Endometrium (tissue), 2 donors: Measurements from ENCODE around the gene ADK.

Experiments used
- FAIRE-seq: peaks from 2 replicates; lab custom pipeline; 2012; peaks lifted over from hg19 to GRCh38; lab: Jason Lieb, UNC
- donor health status: control.
- donor health status: control.

ADK gene

GRCh38 chr10:74620626-74621025 is 469.6 kb downstream of the ADK start:
- FAIRE-seq, result no peak

DNA sequence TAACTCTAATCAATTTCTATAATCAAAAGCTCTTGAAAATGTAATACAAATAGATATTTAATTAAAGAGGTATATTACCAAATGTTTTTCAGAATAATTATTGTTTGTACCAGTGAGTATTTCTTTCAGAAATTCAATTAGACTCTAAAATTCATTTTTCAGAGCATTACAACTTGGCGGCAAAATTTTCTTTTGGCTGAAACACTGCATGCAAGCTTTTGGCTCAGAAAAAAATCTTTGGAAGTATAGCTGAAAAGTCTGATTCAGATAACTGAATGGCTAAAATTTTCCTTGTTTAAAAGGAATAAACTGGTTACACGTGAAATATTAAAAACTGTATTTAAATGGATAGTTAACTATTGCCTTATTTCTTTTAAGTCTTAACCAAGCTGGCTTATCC is 472.8 kb downstream of the ADK start:
- FAIRE-seq, result no peak

DNA sequence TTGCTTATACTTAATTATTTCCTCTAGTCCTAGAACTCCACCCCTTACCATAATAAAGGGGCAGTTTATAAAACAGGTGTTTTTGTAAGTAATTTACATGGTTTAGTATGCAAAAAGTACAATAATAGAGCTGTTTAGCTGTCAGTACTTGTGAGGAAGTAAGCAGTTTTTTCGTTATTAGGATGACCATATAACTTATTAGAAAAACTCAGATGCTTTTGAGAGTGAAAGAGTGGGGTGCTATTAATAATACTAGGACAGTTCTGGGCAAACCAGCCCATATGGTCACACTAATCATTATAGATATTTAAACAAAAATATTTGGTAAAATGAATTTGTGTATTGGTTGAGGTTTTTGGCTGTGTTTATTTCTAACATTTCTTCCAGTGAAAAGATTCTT is 473.5 kb downstream of the ADK start:
- no peak for FAIRE-seq

DNA sequence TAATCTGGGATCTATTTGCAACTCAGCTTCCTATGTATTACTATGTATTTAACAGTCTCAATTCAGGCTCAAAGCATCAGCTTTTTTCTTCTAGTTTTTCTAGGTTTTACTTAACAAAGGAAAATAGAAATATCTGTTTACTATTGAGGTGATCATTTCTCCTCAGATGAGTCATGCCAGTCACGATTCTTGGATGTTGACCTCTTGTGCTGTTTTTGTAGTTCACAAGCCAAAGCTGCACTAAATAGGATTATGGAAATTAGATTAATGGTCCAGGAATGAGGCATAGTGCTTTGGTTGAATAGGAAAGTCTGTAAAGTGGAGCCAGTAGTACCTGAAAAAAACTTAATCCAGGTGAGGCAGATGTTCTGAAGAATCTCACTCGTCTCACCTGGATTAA is 477.1 kb downstream of the ADK start:
- no peak for FAIRE-seq

DNA sequence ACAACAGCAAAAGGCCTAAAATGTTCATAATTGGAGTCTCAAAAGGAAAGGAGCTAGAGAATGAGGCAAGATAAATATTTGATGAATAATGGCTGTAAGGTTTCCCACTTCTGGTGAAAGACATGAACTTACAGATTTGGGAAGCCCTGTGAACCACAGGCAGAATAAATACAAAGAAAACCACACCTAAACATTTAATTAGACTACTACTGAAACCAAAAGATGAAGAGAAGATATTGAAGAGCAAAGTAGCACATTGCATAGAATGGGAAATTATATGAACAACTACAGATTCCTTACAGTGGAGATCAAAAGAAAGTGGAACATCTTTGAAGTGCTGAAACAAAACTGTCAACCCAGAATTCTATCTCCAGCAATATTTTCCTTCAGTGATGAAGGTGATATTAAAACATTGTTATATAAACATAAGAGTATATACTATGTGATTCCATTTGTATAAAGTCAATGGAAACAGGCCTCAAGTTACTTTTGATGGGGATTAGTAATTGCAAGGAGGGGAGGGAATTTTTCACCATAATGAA is 484.0 kb downstream of the ADK start:
- FAIRE-seq, result no peak

GRCh38 chr10:74635655-74636054 is 484.6 kb downstream of the ADK start:
- FAIRE-seq, result no peak

- FAIRE-seq, result no peak
Measured at GRCh38 chr10:74637685-74638084, 486.7 kb downstream of the ADK start.

DNA sequence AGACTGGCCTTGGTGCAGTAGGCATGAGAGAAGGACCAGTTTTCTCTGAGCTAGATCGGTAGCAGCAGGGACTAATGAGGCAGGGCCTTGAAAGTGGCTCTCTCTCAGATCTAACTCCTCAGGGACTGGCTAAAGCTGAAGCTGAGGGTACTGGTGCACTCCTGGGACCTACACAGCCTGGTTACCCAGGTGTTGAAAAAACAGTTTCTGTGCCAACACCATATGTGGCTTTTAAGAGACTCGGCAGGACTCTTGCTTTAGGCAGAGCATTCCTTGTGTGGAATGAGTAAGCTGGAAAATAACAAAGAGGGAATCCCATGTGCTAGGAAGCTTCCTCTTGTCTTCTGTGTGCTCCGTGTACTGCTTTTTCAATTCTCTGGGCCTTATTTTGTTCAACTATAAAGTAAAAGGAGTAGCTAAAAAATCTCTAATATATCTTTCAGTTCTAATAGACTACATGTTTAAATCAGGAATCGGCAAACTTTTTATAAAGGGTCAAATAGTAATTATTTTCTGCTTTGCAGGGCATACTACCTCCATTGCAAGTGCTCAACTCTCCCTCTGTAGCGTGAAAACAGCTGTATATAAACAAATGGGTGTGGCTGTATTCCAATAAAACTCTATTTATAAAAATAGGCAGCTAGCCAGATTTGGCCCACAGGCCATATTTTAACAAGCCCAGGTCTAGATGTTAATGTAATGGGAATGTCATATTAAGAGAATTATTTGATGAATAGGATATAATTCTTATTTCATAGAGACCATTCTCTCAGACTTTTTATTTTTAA is 489.3 kb downstream of the ADK start:
- no peak for FAIRE-seq

- no peak for FAIRE-seq
Measured at GRCh38 chr10:74641659-74642058, 490.6 kb downstream of the ADK start.

DNA sequence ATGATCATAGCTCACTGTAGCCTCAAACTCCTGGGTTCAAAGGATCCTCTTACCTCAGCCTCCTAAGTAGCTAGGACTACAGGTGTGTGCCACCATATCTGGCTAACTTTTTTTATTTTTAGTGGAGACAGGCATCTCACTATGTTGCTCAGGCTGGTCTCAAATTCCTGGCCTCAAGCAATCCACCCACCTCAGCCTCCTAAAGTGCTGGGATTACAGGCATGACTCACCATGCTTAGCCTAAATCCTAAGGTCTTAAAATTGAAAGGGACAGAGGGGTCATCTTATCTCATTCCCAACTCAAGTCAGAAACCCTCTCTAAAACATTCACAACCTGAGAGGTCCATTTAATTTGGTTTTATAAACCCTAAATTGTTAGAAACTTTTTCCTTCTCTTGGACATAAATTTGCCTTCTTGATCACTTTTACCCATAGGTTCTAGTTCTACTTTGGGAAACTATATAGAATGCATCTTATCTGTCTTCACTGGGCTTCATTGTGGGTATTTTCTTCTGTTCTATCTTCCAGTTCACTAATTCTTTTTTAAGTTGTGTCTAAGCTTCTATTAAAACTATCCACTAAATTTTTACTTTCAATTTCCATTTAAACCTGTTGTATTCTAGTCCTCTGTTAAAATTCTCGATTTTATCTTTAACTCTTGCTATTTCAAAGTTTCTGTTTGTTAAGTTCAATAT is 492.0 kb downstream of the ADK start:
- FAIRE-seq, result no peak

GRCh38 chr10:74643596-74643975 is 492.6 kb downstream of the ADK start:
- FAIRE-seq, result no peak

DNA sequence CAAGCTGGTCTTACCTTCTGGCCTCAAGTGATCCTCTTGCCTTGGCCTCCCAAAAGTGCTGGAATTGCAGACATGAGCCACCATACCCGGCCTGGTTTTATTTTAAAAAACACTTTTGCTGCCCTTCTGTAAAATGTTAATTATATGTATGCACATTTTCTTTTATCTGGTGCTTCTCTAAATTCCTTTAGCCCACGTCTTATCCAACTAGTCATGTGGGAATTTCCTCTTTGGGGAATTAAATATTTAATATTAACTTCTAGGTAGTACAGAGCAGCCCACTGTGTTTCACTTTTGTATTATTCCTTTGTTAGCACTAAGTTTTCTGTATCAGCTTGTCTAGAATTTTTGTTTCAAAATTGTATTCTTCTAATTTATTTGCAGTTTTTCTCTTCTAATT is 493.7 kb downstream of the ADK start:
- FAIRE-seq, result no peak

- FAIRE-seq, result no peak
Measured at GRCh38 chr10:74645692-74646091, 494.7 kb downstream of the ADK start.

DNA sequence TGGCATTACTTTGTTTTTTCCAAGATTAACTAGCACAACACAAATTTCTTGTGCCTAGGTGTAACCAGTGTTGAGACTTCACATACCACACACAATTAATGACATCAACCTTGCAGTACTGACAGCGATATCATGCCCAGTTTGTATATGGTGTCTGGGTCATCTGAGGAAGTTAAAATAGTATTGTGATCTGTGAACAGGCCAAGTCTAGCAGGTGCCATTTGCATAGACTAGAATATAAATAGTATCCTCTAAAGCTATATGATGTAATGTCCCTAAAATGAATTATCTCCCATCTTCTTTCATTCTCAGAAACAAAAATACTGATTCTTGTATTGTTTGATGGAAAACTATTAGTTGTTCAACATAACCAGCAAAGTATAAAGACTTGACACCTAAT is 499.6 kb downstream of the ADK start:
- no peak for FAIRE-seq

DNA sequence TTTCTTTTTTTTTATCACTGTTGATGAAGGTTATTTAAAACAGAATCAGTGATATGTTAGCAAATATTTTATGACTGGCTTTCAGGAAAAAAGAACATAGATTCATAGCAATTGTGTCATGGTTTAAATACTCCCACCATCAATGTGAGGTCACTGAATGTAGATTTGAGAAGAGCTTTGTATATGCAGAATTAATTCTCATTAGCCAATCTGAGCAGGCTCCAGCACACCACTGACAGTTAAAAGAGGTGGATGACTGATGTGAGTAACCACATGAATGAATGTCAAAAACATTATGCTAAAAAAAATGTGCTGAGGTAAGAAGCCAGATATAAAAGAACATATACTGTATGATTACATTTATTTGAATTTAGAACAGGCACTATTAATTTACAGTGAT is 500.5 kb downstream of the ADK start:
- no peak for FAIRE-seq

DNA sequence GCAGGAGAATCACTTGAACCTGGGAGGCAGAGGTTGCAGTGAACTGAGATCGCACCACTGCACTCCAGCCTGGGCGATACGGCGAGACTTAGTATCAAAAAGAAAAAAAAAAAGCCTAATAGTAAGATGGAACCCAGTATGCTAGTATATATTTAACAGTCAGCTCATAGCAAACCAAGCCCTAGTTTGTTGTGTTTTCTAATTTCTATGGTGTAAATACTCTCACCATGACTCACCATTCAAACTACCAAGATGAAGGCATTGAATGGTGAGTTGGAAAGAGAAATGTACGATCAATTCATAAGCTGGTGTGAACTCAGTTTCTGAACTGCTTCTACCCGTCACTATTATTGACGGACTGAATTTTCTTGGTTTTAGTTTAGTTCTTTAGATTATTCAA is 501.6 kb downstream of the ADK start:
- FAIRE-seq, result no peak

- FAIRE-seq, result no peak
Measured at GRCh38 chr10:74658511-74658910, 507.5 kb downstream of the ADK start.

DNA sequence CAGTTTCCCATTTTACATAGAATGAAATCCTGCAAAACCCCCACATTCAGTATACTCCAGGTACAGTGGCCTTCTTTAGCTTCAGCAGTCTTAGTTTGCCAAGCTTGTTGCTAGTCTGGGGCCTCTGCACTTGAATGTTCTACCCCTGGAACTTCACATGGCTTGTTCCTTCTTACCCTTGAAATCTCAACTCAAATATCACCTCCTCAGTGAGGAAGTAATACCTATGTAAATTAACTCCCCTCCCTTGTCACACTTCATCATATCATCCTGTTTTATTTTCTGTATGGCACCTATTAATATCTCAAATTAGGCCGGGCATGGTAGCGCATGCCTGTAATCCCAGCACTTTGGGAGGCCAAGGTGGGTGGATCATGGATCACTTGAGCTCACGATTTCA is 511.6 kb downstream of the ADK start:
- FAIRE-seq, result no peak

DNA sequence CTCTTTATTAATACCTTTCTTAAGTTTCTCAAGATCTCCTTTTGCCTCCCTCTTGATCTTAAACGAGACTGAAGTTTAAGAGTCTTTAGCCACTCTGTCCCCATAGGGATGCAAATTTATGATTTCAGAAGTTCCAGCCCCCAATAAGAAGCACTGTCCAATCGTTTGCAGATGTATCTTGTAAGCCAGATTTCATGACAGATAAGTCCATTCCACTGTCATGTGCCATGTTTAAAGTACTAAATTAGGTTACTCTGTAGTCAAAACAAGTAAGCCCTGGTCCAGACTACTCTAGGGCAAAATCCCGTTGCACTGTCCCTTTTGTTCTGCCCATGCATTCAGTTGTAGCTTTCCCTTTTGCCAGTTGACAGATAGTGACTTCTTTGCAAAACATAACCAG is 518.2 kb downstream of the ADK start:
- FAIRE-seq, result no peak

DNA sequence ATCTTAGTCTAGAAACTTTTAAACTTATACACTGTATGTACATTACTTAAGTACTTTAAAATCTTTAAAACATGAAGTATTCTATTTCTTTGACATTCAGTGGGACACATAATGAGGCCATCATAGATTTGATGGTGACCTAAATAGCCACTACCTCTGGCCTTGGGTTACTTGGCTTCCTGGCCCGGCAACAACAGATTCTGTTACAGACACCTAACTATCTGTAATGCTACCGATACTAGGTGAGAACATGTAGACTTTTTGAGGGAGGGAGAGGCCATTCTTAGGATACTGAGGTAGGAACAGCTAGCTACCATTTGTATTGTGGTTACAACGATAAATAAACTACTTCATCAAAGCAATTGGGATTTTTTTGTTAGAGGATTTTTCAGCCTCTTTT is 520.7 kb downstream of the ADK start:
- FAIRE-seq, result no peak

DNA sequence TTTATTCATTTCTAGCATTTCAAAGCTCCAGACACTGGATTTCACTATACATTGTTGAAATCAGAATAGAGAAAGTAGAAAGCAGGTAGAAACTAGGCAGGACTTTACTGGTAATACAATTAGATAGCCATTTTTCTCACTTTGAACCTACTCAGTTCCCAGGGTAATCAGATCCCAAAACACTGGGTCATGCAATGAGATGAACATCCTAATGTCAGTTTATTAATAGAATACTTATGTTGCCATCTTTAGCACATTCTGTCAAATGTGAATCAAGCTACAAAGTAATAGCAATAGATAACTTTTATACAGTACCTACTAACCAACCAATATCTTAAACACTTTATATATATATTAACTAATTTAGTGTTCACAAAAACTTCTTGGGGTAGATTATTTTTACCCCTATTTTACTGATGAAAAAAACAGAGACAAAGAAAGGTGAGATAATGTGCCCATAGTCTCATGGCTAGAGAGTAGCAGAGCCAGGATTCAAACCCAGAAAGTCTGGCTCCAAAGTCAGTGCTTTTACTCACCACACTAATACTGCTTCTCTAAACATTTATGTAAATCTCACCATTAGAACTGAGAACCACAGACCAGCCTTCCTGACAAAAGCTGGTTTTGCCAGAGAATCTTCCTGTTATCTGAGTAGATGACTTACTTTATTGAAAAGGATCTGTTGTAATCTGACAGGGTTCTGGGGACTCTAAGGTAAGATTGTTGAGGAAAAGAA is 521.6 kb downstream of the ADK start:
- no peak for FAIRE-seq

GRCh38 chr10:74674927-74675326 is 523.9 kb downstream of the ADK start:
- FAIRE-seq, result no peak

DNA sequence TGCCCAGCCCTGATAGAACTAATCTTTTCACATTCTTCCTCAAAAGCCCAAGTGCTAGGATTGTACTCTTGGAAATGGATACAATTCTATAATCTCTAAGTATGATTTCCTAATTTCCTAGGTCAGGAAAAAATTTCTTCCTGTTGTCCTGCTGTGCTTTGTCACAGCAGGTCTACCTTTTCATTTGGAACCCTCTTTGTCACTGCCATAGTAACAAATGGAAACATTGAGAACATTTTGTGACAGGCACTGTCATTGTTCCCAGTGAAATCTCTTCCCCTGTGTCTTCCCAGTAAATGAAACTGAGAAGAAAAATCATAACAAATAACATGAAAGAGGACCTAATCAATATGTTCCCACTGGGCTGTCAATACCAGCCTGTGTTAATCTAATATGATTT is 524.5 kb downstream of the ADK start:
- FAIRE-seq, result no peak
